ES-I3 (cell line): ENCODE measurements around the gene RAP1B.

ENCODE experiments used
- H3K36me3 ChIP-seq: 2 replicates; pipeline ENCODE4 v1.6.1; 2013; ENCODE audit warnings: mild to moderate bottlenecking, low read length, control low read depth, moderate library complexity; ENCODE audit not compliant: insufficient read depth
- H3K4me1 ChIP-seq: 2 replicates; pipeline ENCODE4 v1.6.1; 2013; ENCODE audit warnings: mild to moderate bottlenecking, control low read depth, low read length; ENCODE audit not compliant: insufficient read depth
- H3K9ac ChIP-seq: 2 replicates; pipeline ENCODE4 v1.6.1; 2013; ENCODE audit warnings: low read depth, mild to moderate bottlenecking, low read length, moderate library complexity
- H3K9me3 ChIP-seq: 2 replicates; pipeline ENCODE4 v1.6.1; 2013; ENCODE audit warnings: mild to moderate bottlenecking, low read length, moderate library complexity; ENCODE audit not compliant: control insufficient read depth, insufficient read depth

Gene RAP1B

GRCh38 chr12:68617160-68617926, 6.6 kb downstream of the RAP1B start:
- Histone ChIP-seq H3K36me3 (no peaks in the 10 kb centered on the region; the same call in 1 of the 2 replicates), H3K9ac (no peak overlapping the region), H3K9me3 (no peaks in the 10 kb centered on the region), H3K4me1 (peaks cover 20% of the 10 kb centered on the region)

GRCh38 chr12:68619541-68619940, 8.8 kb downstream of the RAP1B start:
- Histone ChIP-seq H3K4me1 (peaks cover 24% of the 10 kb centered on the region), H3K9ac (no peak overlapping the region), H3K36me3 (no peaks in the 10 kb centered on the region), H3K9me3 (no peaks in the 10 kb centered on the region)

- Histone ChIP-seq H3K36me3 (no peaks in the 10 kb centered on the region), H3K9me3 (no peaks in the 10 kb centered on the region), H3K9ac (no peak overlapping the region), H3K4me1 (peaks cover 24% of the 10 kb centered on the region)
Observed at GRCh38 chr12:68620519-68621471, 10.1 kb downstream of the RAP1B start.

DNA sequence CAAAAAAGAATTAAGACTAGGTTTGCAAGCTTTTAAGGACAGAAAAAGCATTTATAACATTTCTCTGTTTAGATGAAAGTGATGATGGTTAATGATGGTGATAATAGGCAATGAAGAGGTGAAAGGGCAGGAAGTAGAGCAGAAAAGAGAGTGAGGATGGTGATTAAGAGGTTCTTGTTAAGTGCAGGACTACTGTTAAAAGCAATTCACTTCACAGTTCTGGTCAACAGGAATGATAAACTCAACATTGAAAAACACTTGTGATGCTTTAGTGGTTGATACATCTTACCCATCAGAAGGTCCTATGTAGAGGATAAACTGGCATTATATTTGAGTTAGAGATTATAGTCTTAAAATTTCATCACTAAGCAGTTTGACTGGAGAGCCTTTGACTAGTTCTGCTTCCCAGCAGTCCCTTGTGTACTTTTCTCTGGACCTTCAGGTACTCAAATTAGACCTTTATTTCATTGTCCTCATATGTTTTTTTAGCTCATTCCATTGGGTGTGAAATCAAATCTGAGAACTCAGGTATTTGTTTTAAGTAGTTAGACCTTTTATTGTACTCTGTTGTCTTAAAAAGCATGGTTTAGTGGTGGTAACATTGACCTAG, 10.9 kb downstream of the RAP1B start:
- no peaks in the 10 kb centered on the region for H3K9me3 ChIP-seq
- H3K36me3 ChIP-seq, result no peaks in the 10 kb centered on the region
- peaks cover 22% of the 10 kb centered on the region for H3K4me1 ChIP-seq
- H3K9ac ChIP-seq, result no peak overlapping the region

- Histone ChIP-seq H3K4me1 (peaks cover 18% of the 10 kb centered on the region), H3K9ac (no peak overlapping the region), H3K9me3 (no peaks in the 10 kb centered on the region), H3K36me3 (no peaks in the 10 kb centered on the region)
Observed at GRCh38 chr12:68622250-68622649, 11.6 kb downstream of the RAP1B start.

- H3K9me3 ChIP-seq, result no peaks in the 10 kb centered on the region
- no peak overlapping the region for H3K9ac ChIP-seq
- no peaks in the 10 kb centered on the region for H3K36me3 ChIP-seq
- peaks cover 18% of the 10 kb centered on the region for H3K4me1 ChIP-seq
Observed at GRCh38 chr12:68623059-68623458, 12.4 kb downstream of the RAP1B start.

DNA sequence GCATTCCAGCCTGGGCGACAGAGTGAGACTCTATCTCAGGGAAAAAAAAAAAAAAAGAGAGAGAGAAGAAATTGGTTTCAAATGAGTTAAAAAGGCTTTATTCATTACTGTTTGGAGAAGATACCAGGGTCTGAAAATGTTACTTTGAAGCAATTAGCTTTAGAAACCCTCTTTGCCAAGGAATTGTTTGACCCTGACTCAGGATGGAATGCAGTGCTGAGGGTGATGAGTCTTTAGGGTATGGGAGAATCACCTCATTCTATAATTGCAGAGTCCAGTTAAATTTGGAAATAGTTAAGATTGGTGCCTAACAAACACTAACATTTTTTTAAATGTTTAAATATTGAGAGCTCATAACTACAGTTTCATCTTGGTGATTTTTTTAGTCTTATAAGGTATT, 13.3 kb downstream of the RAP1B start:
- H3K9ac ChIP-seq, result no peak overlapping the region
- peaks cover 18% of the 10 kb centered on the region for H3K4me1 ChIP-seq
- no peaks in the 10 kb centered on the region for H3K9me3 ChIP-seq
- no peaks in the 10 kb centered on the region for H3K36me3 ChIP-seq

DNA sequence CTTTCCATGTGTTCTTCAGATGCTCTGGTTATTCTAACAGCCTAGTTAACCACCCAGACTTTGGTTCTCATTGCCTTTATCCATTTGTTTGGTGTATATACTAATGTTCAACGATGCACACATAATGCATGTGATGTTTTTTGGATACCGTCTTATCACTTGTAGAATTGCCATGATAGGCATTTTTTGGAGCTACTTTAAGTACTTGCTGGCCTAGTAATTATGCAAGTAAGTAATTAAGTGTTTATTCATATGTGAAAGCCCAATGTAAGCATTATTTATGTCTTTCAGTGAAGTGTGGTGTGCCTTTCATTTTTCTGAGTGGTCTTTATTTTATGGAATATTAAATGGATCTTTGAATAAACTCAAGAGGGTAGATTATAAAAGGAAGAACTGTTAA, 14.2 kb downstream of the RAP1B start:
- H3K4me1 ChIP-seq, result peaks cover 20% of the 10 kb centered on the region
- no peaks in the 10 kb centered on the region for H3K36me3 ChIP-seq
- no peaks in the 10 kb centered on the region for H3K9me3 ChIP-seq
- no peak overlapping the region for H3K9ac ChIP-seq

DNA sequence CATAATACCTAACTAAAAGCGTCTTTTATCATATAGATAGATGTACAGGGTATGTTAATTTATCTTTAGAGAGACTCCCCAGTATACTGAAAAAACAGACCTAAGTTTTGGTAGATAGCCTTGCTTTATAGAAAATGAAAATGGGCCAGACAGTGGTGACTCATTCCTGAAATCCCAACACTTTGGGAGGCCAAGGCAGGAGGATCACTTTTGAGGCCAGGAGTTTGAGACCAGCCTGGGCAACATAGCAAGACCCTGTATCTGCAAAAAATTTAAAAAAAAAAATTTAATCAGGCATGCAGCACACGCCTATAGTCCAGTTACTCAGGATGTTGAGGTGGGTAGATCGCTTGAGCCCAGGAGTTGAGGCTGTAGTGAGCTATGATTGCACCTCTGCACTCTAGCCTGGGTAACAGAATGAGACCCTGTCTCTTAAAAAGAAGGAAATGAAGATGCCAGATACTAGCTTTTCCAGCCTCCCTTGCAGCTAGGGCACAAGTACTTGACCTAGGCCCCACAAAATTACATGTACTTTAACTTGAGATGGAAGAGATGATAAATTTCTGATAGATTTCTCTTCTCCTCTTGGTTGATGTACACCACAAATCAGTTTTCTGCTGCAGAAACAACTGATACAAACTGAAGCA, 17.1 kb downstream of the RAP1B start:
- Histone ChIP-seq H3K9ac (no peak overlapping the region), H3K4me1 (peaks cover 5% of the 10 kb centered on the region; the same call in 1 of the 2 replicates), H3K36me3 (no peaks in the 10 kb centered on the region), H3K9me3 (no peaks in the 10 kb centered on the region)

- Histone ChIP-seq H3K9ac (no peak overlapping the region), H3K4me1 (peaks cover 5% of the 10 kb centered on the region; the same call in 1 of the 2 replicates), H3K36me3 (no peaks in the 10 kb centered on the region)
Observed at GRCh38 chr12:68628698-68629097, 18.0 kb downstream of the RAP1B start.

DNA sequence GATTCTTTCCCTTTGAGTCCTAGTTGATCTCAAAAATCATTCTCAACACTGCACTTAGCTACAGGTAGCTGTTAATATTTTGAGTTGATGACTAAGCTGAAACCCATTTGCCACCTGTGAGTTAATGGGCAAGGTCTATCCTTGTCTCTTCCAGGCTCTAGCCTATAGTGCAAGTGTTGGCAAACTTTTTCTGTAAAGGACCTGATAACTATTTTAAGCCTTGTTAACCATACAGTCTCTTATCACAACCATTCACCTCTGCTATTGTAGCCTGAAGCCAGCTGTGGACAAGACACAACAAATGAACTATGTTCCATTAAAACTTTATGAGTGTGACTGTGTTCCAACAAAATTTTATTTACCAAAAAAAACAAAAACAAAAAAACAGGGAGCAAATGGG, 19.4 kb downstream of the RAP1B start:
- no peaks in the 10 kb centered on the region for H3K36me3 ChIP-seq

More at GRCh38 chr12:68628698-68629097, 18.0 kb downstream of the RAP1B start:
- H3K9me3 ChIP-seq, result no peaks in the 10 kb centered on the region

GRCh38 chr12:68630598-68630997, 19.9 kb downstream of the RAP1B start:
- peaks cover 5% of the 10 kb centered on the region; the same call in 1 of the 2 replicates for H3K4me1 ChIP-seq
- H3K9me3 ChIP-seq, result no peaks in the 10 kb centered on the region
- no peaks in the 10 kb centered on the region for H3K36me3 ChIP-seq
- no peak overlapping the region for H3K9ac ChIP-seq

More for the DNA sequence above, 19.4 kb downstream of the RAP1B start:
- Histone ChIP-seq H3K4me1 (peaks cover 5% of the 10 kb centered on the region; the same call in 1 of the 2 replicates), H3K9ac (no peak overlapping the region), H3K9me3 (no peaks in the 10 kb centered on the region)

DNA sequence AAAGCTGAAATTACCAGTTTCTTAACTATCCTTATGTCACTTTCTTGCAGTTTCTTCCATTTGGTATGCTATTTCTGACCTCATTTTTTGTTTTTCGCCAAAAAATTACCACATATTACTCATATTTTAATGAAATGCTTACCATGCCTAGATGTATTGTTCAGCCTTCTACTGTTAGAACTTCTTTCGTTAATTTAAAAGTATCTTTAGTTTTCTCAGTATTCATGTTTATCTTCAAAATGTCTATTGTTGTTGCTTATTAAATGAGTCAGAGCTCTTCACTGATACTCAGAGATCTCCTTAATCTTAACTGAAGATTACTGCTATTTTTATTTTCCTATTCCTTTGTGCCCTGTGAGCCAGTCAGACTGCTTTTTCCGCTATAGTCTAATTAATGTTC, 20.5 kb downstream of the RAP1B start:
- no peak overlapping the region for H3K9ac ChIP-seq
- H3K36me3 ChIP-seq, result no peaks in the 10 kb centered on the region
- peaks cover 5% of the 10 kb centered on the region; the same call in 1 of the 2 replicates for H3K4me1 ChIP-seq
- no peaks in the 10 kb centered on the region for H3K9me3 ChIP-seq

- Histone ChIP-seq H3K9ac (no peak overlapping the region), H3K4me1 (peaks cover 5% of the 10 kb centered on the region; the same call in 1 of the 2 replicates), H3K36me3 (no peaks in the 10 kb centered on the region), H3K9me3 (no peaks in the 10 kb centered on the region)
Observed at GRCh38 chr12:68632486-68632885, 21.8 kb downstream of the RAP1B start.
